HepG2 (cell line): ENCODE data around the gene VPS13D. TPM values are rescaled to one million over a fixed set of nuclear protein-coding genes. Genes with fewer than 3 reads are reported as not detected.
A peak's percentile ranks its signal among the peaks of the same experiment; 100 is the strongest.

Experiments
- ARID3A ChIP-seq: IDR thresholded peaks from 2 replicates; pipeline ENCODE4 v1.6.1; 2012; ENCODE audit warnings: low read depth, low read length, improper control_type of control experiment
- CREM ChIP-seq, 2 experiments: sonication (generic) in 1 of 2; formaldehyde crosslinking in 1 of 2; IDR thresholded peaks; 2 replicates each; pipeline versions ENCODE4 v1.4.0 to v1.6.1; 2016 to 2020; ENCODE audit warnings: antibody characterized with exemption in 1 of 2, mild to moderate bottlenecking in 1 of 2, missing genetic modification reagents in 1 of 2
- DPF2 ChIP-seq: sonication (generic); formaldehyde crosslinking; IDR thresholded peaks from 2 replicates; pipeline ENCODE4 v1.4.0; 2020; ENCODE audit warnings: mild to moderate bottlenecking, low read depth, missing genetic modification reagents, borderline replicate concordance
- ELF3 ChIP-seq: IDR thresholded peaks from 2 replicates; pipeline ENCODE4 v1.6.1; 2016; ENCODE audit warnings: missing genetic modification reagents, missing compliant biosample characterization
- GATAD2A ChIP-seq: IDR thresholded peaks from 2 replicates; pipeline ENCODE4 v1.6.1; 2016
- JUND ChIP-seq: sonication (generic); formaldehyde crosslinking; IDR thresholded peaks from 2 replicates; pipeline ENCODE4 v1.8.0; 2022; ENCODE audit warnings: mild to moderate bottlenecking, missing genetic modification reagents
- LRRFIP1 ChIP-seq: sonication (generic); formaldehyde crosslinking; conservative IDR thresholded peaks from 2 replicates; pipeline ENCODE4 v1.4.0; 2020; ENCODE audit warnings: missing genetic modification reagents
- PAXIP1 ChIP-seq: sonication (generic); formaldehyde crosslinking; conservative IDR thresholded peaks from 2 replicates; pipeline ENCODE4 v1.4.0; 2020; ENCODE audit warnings: mild to moderate bottlenecking, missing genetic modification reagents, moderate library complexity
- SIN3A ChIP-seq: IDR thresholded peaks from 2 replicates; pipeline ENCODE4 v1.6.1; 2011; ENCODE audit warnings: low read depth, mild to moderate bottlenecking, control low read depth, low read length, borderline replicate concordance
- SP5 ChIP-seq: IDR thresholded peaks from 2 replicates; pipeline ENCODE4 v1.6.1; 2016; ENCODE audit warnings: low read depth, borderline replicate concordance
- ZNF160 ChIP-seq: sonication (generic); formaldehyde crosslinking; IDR thresholded peaks from 2 replicates; pipeline ENCODE4 v1.8.0; 2022; ENCODE audit warnings: mild to moderate bottlenecking, inconsistent platforms, missing genetic modification reagents
- ZNF607 ChIP-seq: sonication (generic); formaldehyde crosslinking; IDR thresholded peaks from 2 replicates; pipeline ENCODE4 v1.5.1; 2020; ENCODE audit warnings: missing genetic modification reagents, mild to moderate bottlenecking, borderline replicate concordance
- ZNF609 ChIP-seq: sonication (generic); formaldehyde crosslinking; IDR thresholded peaks from 2 replicates; pipeline ENCODE4 v1.4.0; 2020; ENCODE audit warnings: mild to moderate bottlenecking, missing genetic modification reagents, borderline replicate concordance
- polyA plus RNA-seq, 8 experiments: library from polyadenylated mRNA; depleted of rRNA in 3 of 8; stranded (reverse) in 7 of 8; unstranded in 1 of 8; fragments of >200 nt; fragmentation: Illumina TruSeq in 4 of 8; extraction: Trizol in 4 of 8; gene quantifications; 2 replicates each; pipeline versions ENCODE4 v1.2.1 to v1.2.3, GENCODE V29; 2011 to 2016; ENCODE audit warnings: low read depth in 4 of 8, missing spikeins in 1 of 8, mixed read lengths in 1 of 8; ENCODE audit not compliant: insufficient read depth in 1 of 8
- total RNA-seq, 5 experiments: library from RNA; depleted of rRNA; stranded (reverse); fragments of >200 nt; fragmentation: Illumina TruSeq; extraction: Trizol; gene quantifications; 2 replicates each; pipeline ENCODE4 v1.2.3, GENCODE V29; 2016; ENCODE audit warnings: low read depth in 1 of 5

VPS13D gene
- total and polyA plus RNA-seq, 2 of the 13 experiments (the other 11 are each of a cell fraction or from before 2014, with no cell fraction given): 8.6 to 13.9 TPM

- no peak for TF ChIP-seq ZNF609 (CRISPR knock-in tag)
- TF ChIP-seq GATAD2A (CRISPR knock-in tag): peak; percentile 83
- TF ChIP-seq SP5 (CRISPR knock-in tag): peak; percentile 84
- TF ChIP-seq SIN3A: no peak; the same call in 1 of the 2 replicates
- no peak for TF ChIP-seq LRRFIP1 (CRISPR knock-in tag)
- peak; percentile 18; the same call in 1 of the 2 replicates for TF ChIP-seq ARID3A
- peak; percentile 26; the same call in 1 of the 2 replicates for TF ChIP-seq CREM (IDR thresholded peaks at IDR 0.05)
- no peak for TF ChIP-seq CREM (CRISPR knock-in tag; IDR thresholded peaks at IDR 0.05)
- TF ChIP-seq JUND (CRISPR knock-in tag): peak; percentile 71; the same call in 1 of the 2 replicates
- no peak for TF ChIP-seq DPF2 (CRISPR knock-in tag)
- TF ChIP-seq ZNF607 (CRISPR knock-in tag): no peak
- TF ChIP-seq PAXIP1 (CRISPR knock-in tag): peak; percentile 37; the same call in 1 of the 2 replicates
- TF ChIP-seq ELF3 (CRISPR knock-in tag): peak; percentile 39
- TF ChIP-seq ZNF160 (CRISPR knock-in tag): no peak
These were observed 319.9 kb downstream of the VPS13D start (continued) for GRCh38 chr1:12549460-12550349.
